HFFc6 (cell line): ENCODE measurements around the gene ITPK1. TPM values are rescaled to one million over a fixed set of nuclear protein-coding genes. Genes with fewer than 3 reads are reported as not detected.

Experiments used
- DNase-seq: peaks from one replicate; pipeline ENCODE4 v3.0.0-alpha.2; 2018
- H3K27ac Mint-ChIP-seq: 2 replicates; pipeline ENCODE4 v1.8.0; 2020; ENCODE audit warnings: mild to moderate bottlenecking, mixed read lengths
- H3K27me3 Mint-ChIP-seq: 2 replicates; pipeline ENCODE4 v1.8.0; 2021; ENCODE audit warnings: mild to moderate bottlenecking, moderate library complexity, mixed read lengths; ENCODE audit not compliant: insufficient read depth
- H3K36me3 Mint-ChIP-seq: 2 replicates; pipeline ENCODE4 v1.8.0; 2021; ENCODE audit warnings: low read depth, mixed read lengths
- H3K4me1 Mint-ChIP-seq: 2 replicates; pipeline ENCODE4 v1.8.0; 2020; ENCODE audit warnings: low read depth, mixed read lengths
- H3K4me3 Mint-ChIP-seq: 2 replicates; pipeline ENCODE4 v1.8.0; 2020; ENCODE audit warnings: mild to moderate bottlenecking, moderate library complexity, mixed read lengths
- H3K9me3 Mint-ChIP-seq: 2 replicates; pipeline ENCODE4 v1.8.0; 2020; ENCODE audit warnings: mild to moderate bottlenecking, mixed read lengths
- CTCF ChIP-seq: fragments of 200-600 bp; sonication (generic); IDR thresholded peaks from 2 replicates; pipeline ENCODE4 v1.5.0; 2021; ENCODE audit warnings: antibody characterized with exemption, mild to moderate bottlenecking
- total RNA-seq, 6 experiments: library from RNA; stranded (reverse); fragmentation: NEBNext Ultra II Directional; extraction: Animal tissue kit (Norgen Biotek cat#: 25700); gene quantifications; 2 replicates in 1 of 6; 3 replicates in 5 of 6; pipeline ENCODE4 v1.2.3, GENCODE V29; 2021

Gene ITPK1
- total RNA-seq, 6 experiments from 2014 or later: 27.3 to 38.1 (median 32.4) TPM

GRCh38 chr14:93045965-93046704, 69.6 kb downstream of the ITPK1 start:
- H3K27me3 Mint-ChIP-seq: peaks cover 17% of the 10 kb centered on the region
- peak; percentile 78 for DNase-seq
- H3K36me3 Mint-ChIP-seq: no peaks in the 10 kb centered on the region
- H3K4me3 Mint-ChIP-seq: peak overlapping the region; percentile 17
- peaks cover 73% of the 10 kb centered on the region for H3K4me1 Mint-ChIP-seq
- no peak for TF ChIP-seq CTCF
- H3K9me3 Mint-ChIP-seq: no peaks in the 10 kb centered on the region
- peak overlapping the region; percentile 7; the same call in 1 of the 2 replicates for H3K27ac Mint-ChIP-seq

GRCh38 chr14:93045211-93045674, 70.5 kb downstream of the ITPK1 start:
- Mint-ChIP-seq H3K27me3 (peaks cover 17% of the 10 kb centered on the region), H3K4me3 (no peak overlapping the region), H3K9me3 (no peaks in the 10 kb centered on the region), H3K36me3 (no peaks in the 10 kb centered on the region), H3K4me1 (peaks cover 82% of the 10 kb centered on the region), H3K27ac (no peak overlapping the region)
- DNase-seq: no peak
- no peak for TF ChIP-seq CTCF

DNA sequence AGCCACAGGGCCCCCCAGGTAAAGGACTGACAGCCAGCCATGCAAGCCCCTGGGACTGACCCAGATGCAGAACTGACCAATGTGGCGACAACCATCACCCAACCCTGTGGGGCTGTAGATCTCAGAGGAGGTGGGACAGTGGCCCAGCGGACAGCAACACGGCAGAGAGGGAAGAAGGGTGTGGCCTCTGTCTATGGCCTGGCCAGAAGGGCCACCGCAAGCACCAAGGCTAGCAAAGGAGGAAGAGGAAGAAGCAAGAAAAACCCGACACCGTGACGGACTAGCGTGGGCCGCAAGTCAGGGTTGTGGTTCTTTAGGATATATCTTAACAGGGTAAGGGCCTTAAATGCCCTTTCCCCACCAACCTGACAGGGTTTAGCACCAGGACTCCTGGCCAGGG, 71.2 kb downstream of the ITPK1 start:
- Mint-ChIP-seq H3K4me3 (no peak overlapping the region), H3K36me3 (no peaks in the 10 kb centered on the region), H3K27ac (peak overlapping the region; percentile 91; the same call in 1 of the 2 replicates), H3K9me3 (no peaks in the 10 kb centered on the region), H3K4me1 (peaks cover 83% of the 10 kb centered on the region), H3K27me3 (peaks cover 16% of the 10 kb centered on the region)
- no peak for DNase-seq
- TF ChIP-seq CTCF: no peak

GRCh38 chr14:93044121-93044520, 71.6 kb downstream of the ITPK1 start:
- no peak for TF ChIP-seq CTCF
- H3K27ac Mint-ChIP-seq: peak overlapping the region; percentile 91; the same call in 1 of the 2 replicates
- H3K36me3 Mint-ChIP-seq: no peaks in the 10 kb centered on the region
- no peak overlapping the region for H3K4me3 Mint-ChIP-seq
- no peaks in the 10 kb centered on the region for H3K9me3 Mint-ChIP-seq
- no peak for DNase-seq
- H3K4me1 Mint-ChIP-seq: peaks cover 83% of the 10 kb centered on the region
- peaks cover 11% of the 10 kb centered on the region for H3K27me3 Mint-ChIP-seq

GRCh38 chr14:93042968-93043940, 72.5 kb downstream of the ITPK1 start:
- no peak for TF ChIP-seq CTCF
- H3K36me3 Mint-ChIP-seq: no peaks in the 10 kb centered on the region
- no peaks in the 10 kb centered on the region for H3K9me3 Mint-ChIP-seq
- peaks cover 11% of the 10 kb centered on the region for H3K27me3 Mint-ChIP-seq
- H3K27ac Mint-ChIP-seq: peak overlapping the region; percentile 91
- peaks cover 87% of the 10 kb centered on the region for H3K4me1 Mint-ChIP-seq
- peak; percentile 90 for DNase-seq
- H3K4me3 Mint-ChIP-seq: peak overlapping the region; percentile 57
